GM12891 (cell line): ENCODE data around the gene XPO5.

Source experiments
- POLR2AphosphoS5 ChIP-seq: IDR thresholded peaks from 2 replicates; pipeline ENCODE4 v1.6.1; 2011; ENCODE audit warnings: low read depth, low read length, control low read depth
- TAF1 ChIP-seq: IDR thresholded peaks from 2 replicates; pipeline ENCODE4 v1.6.1; 2011; ENCODE audit warnings: low read depth, low read length, control low read depth

GRCh38 chr6:43570876-43571441 is 4.9 kb downstream of the XPO5 start:
- no peak for TF ChIP-seq TAF1
- no peak for TF ChIP-seq POLR2AphosphoS5
